Stimulated activated CD4-positive, alpha-beta T cell treated with anti-CD3 and anti-CD28 coated beads, Interleukin-15, amount 100 ng/mL, for 1 hour (primary cell): ENCODE results near the gene STAM.
"Not testable (repeated sequence)": the region's sequence is repeated elsewhere in the genome, so short reads cannot be mapped to it uniquely, and the experiment has no call there.

Experiments used
- DNase-seq, 2 donors: peaks; one replicate each; pipeline ENCODE4 v3.0.0-alpha.2; 2020; ENCODE audit warnings: low read depth in 1 of 2, low spot score in 1 of 2

Gene STAM

DNA sequence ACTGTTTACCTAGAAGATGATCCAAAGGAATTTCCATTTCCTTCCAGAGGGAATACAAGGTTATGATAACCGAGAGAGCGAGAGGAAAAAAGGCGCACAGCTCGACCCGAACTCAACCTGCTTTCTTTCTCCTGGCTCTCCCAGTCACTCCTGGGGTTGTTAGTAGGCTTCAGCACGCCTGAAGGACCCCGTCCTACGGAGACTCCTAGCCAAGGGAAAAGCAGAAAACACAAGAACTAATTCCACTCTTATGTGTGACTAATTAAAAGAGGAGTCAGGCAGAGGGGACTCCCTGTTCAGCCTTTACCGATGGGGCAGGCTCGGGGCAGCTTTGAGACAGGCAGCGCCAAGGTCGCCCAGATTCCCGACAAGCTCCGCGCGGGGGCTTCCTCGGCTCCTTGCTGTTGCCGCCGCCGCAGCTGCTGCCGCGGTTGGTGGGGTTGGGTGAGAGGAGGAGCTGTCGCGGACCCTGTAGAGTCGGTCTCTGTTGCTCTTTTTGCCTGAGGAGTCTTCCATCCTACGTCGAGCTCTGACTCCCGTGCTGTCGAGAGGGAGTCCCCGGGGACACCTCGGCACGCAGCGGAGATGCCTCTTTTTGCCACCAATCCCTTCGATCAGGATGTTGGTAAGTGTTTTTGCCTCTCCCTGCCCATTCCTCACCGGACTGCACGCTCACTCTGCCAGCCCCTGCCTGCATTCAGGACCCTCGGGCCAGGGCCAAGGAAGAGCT is at the start of gene STAM:
STAM (plus strand) TSS at position 397 of the 730 bp plus-strand sequence; CDS start at position 586, 189 bp downstream.
- peak; percentile 80 to 84 for DNase-seq

DNA sequence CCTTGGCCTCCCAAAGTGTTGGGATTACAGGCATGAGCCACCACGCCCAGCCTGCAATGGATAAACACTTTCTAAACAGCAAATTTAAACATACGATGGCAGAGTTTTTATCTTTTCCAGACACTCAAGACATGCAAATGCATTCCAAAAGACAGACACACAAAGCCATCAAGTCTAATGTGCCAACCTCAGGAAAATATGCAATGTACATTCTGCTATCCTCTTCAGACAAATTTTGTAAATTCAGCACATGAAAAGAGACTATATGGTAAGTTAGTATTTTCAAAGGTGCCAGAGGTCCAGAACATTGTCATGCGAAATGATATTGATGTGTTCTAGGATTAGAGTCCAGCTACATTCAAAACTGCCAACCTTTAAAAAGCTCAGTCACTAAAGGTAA is 46.6 kb upstream of the STAM start:
- DNase-seq = no peak

- DNase-seq = no peak
Observed at GRCh38 chr10:17599089-17599488, 44.9 kb upstream of the STAM start.

- DNase-seq = no peak
Observed at GRCh38 chr10:17605936-17606335, 38.0 kb upstream of the STAM start.

- no peak for DNase-seq
Observed at GRCh38 chr10:17606547-17607040, 37.4 kb upstream of the STAM start.

GRCh38 chr10:17607060-17607459 is 36.9 kb upstream of the STAM start:
- DNase-seq = no peak

- no peak for DNase-seq
Observed at GRCh38 chr10:17607603-17608332, 36.2 kb upstream of the STAM start.

DNA sequence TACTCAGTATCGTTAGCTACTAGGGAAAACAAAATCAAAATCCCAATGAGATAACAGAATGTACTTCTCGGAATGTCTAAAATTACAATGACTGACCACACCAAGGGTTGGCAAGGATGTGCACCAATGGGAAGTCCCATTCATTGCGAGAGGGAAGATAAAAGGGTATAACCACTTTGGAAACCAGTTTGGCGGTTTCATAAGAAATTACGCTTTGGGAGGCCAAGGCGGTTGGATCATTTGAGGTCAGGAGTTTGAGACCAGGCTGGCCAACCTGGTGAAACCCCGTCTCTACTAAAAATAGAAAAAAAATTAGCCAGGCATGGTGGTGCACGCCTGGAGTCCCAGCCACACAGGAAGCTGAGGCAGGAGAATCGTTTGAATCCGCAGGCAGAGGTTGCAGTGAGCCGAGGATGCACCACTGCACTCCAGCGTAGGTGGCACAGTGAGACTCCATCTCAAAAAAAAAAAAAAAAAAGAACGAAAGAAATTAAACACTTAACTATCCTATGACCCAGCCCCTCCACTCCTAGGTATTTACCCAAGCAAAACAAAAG is 34.4 kb upstream of the STAM start:
- DNase-seq = no peak

- DNase-seq = peak in 1 of 2 donors; percentile 13
Observed at GRCh38 chr10:17616403-17617030, 27.4 kb upstream of the STAM start.

GRCh38 chr10:17617031-17617911 is 26.7 kb upstream of the STAM start, which contains the start of gene HACD1:
TSS of gene HACD1 (minus strand) at chr10:17617374. CDS start at chr10:17617339, 35 bp downstream.
- DNase-seq = peak; percentile 5 to 36

DNA sequence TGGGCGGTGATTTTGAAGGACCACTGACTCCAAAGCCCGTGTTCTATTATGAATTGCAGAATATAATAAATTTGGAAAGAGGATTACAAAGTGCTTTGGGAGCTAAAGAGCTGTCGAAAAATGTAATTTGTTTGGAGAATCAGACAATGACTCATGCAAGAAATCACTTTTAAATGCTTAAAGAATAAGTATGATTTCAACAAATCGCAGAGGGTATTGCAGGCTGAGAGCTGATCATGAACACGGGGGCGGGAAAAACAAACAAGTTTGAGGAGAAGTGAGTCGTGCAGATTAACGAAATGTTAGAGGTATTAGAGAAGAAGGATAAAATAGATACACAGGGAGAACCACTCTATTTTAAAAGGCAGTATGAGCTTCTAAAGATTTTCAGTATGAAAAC is 21.9 kb upstream of the STAM start:
- no peak for DNase-seq

- DNase-seq = no peak
Observed at GRCh38 chr10:17624996-17625395, 19.0 kb upstream of the STAM start.

DNA sequence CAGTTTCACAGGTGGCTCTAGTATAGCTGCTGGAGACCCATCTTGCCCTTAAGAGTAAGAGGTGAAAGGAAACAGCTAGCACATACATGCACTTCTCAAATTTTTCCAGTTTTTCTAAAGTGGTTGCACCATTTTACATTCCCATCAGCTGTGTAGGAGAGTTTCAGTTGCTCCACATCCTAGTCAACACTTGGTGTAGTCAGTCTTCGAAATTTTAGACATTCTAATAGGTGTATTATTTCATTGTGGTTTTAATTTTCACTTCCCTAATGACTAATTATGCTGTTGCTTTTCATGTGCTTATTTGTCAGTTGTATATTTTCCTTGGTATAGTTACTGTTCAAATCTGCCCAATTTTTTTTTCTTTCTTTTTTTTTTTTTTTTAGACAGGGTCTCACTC is 17.3 kb upstream of the STAM start:
- DNase-seq = no peak

DNA sequence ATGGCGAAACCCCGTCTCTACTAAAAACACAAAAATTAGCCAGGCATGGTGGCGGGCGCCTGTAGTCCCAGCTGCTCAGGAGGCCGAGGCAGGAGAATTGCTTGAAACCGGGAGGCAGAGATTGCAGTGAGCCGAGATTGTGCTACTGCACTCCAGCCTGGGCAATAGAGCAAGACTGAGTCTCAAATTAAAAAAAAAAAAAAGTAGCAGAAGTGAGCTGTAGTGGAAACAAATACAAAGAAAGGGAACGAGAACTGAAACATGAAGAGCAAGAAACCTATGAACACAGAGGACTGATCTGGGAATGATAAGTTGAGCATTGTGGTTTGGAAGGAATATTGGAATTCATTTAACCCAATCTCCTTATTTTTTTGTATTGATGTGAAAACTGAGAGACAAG is 11.4 kb upstream of the STAM start:
- DNase-seq = not testable (repeated sequence)

DNA sequence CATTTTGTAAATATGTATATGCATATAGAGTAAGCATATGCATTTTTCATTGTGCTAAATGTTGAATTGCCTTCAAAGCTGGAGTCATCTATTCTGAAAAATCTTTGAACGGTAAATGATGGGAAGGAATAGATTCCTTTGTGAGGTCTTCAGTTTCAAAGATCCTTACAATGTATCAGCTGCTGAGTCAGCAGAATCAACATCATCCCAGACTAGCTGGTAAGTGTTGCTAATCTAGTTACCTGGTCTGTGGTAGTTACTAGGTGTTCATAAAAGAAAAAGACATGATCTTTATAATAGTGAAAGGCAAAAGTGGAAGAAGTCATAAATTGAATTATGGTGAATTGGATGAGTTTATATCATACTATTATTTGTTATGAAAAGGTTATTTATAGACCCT is 10.6 kb upstream of the STAM start:
- no peak for DNase-seq

- DNase-seq = no peak
Observed at GRCh38 chr10:17637869-17638268, 6.1 kb upstream of the STAM start.

- DNase-seq = no peak
Observed at GRCh38 chr10:17640331-17640816, 3.6 kb upstream of the STAM start.

GRCh38 chr10:17643339-17643754 is 604 bp upstream of the STAM start:
- no peak for DNase-seq

- DNase-seq = no peak
Observed at GRCh38 chr10:17644485-17644943, 563 bp downstream of the STAM start.

DNA sequence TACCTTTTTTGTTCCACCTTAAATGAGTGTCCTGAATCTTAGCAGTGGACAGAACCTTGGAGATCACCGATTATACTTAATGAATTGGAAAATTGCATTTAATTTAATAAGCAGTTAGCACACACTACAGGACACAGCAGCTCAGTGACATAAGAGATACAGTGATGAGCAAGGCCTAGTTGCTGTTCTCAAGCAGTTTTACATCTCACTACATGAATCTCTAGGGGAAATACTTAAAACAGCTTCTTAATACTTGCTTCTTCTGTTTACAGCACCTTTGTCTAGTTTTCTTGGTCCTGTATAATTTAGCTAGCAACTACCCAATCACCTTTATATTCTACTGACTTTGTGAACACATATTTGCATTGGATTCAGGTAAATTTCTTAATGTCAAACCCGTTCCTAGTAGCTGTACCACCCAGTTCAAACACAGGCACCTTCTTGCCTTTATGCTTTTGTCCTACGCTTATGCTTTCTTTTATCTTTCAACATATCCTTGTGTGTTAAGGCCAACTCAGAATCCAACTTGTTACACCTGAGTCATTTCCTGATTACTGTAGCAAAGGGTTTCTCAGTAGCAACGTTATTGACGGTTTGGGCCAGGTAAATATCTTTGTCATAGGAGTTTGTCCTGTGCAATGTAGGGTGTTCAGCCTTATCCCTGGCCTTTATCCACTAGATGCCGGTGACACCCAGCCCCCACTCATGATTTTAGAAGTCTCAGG is 1.8 kb downstream of the STAM start:
- no peak for DNase-seq
